GOT3 (cell line): ENCODE results near the gene NFIX.

Source experiments
- DNase-seq: peaks from one replicate; lab custom pipeline; 2025; ENCODE audit warnings: mixed read lengths; lab: John Stamatoyannopoulos, UW

NFIX gene

DNA sequence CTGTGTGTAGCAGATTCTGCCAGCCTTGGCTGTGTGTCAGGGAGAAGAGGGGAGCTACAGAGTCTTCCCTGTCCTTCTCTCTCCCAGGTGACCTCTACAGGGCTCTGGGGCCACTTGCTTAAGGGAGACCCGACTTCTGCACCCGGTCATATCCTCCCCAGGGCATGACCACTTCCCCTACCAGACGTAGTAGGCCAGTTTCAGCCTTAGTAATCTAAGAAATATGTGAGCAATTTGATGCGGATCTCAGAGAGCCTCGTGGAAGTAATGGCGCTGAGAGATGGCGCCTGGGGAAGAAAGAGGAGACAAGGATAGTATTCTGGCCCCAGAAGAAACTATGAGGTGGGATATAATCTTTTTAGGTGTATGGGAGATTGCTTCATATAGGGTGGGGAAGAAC is 41.9 kb downstream of the NFIX start:
- no peak for DNase-seq

DNA sequence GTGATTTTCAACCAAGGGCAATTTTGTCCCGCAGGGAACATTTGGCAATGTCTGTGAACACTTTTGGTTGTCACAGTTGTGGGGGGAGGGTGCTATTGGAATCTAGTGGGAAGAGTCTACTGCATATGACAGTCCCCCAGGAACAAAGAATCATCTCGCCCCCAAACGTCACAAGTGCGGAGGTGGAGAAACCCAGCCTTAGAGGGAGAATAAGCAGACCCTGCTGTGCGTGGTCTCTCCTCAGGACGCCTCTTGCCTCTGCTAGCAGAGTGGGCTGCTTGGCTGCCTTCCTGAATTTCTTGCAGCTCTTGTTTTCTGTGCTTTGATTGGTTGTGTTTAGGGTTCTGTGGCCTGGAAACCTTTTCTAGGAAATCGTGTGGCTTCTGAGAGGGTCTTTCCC is 42.5 kb downstream of the NFIX start:
- DNase-seq = no peak

DNA sequence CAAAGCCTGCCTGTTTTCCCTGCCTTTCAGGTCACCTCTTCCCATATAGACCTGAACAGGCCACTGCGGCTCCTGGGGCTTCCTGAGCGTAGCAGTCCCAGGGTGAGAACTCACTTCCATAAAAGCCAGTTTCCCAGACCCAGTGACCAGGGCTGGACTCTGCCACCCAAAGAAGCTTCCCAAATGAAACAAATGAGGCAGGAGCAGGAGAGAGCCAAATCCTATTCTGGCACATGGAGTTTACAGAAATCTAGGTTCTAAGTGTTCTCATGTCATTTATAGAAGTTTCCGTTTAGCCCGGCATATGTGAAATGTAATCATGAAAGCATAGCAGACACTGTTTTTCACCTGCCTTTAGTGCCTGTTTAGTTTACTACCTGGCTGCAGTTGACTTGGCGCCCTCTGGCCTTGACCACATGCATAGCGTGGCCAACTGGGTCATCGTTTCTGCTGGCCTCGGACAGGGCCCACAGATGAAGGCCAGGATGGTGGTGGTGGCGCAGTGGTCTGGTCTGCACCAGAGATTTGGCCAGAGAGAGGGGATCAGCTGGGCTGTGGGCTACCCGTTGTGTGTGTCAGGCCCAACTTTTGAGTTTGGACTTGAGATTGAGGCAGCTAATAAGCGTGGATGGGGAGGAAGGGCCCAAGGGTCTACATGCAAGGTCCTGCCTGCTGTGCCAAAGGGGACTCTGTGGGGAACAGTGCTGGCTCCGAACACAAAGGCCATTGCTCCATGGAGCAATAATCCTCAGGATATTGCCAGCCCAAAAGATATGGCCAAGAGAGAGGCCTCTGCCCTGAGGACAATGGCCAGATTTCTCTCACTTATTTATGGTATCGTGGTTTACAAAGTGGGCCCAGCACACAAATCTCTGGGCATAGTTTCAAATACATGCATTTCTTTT is 43.3 kb downstream of the NFIX start:
- DNase-seq = no peak

DNA sequence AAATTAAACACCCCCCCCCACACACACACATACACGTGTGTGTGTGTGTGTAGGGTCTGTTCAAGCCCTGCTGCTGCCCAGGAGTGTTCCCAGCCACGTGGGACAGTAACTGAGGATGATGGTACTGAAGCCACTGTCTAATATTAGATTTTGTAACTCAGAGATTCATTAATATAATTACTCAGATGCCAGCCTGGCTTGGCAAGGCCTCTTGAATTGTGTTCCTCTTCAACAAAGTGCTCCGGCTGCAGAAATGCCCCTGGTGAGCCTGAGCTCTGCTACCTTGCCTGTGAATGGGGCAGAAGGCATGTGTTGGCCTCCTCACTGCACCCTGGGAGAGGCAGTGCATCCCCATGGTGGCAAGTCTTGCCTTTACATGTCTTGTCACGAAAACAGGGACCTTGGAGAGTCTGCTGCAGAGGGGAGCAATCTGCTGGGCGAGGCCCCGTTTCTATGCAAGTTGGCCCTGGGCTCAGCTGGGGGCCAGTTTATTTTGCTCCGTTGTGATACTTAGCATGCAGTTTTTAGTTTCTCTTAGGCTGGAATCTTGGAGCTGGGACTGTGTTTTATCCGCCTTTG is 44.0 kb downstream of the NFIX start:
- DNase-seq = no peak

DNA sequence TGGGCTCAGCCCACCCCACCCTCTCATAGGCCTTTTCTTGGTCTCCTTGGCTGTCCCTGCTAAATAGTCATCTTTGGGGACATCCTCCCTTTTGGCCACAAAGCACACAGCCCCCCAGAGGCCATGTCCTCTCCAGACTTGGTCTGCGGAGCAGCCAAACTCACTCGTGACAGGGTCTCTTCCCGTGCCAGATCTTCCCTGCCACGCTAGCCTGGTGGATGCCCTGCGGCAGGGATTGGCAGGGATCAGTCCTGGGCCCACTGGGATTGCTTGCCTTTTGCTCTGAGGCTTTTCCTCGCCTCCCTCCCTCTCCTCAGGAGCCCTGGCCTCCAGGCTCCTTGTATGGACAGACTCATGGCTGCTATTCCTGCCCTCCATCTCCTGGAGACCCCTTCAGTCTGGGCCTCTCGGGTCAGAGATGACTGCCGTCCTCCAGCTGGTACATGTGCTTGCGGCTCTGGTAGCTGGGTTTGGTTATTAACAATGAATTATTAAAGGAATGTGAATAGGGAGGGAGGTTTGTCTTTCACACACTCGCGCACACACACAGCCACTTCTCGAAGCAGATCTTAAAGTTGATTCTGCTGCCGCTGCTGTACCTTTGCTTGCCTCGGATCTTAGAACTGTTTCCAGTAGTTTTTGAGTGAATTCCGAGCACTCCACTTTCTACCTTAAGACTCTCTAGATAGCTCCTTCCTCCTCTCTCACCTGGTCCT is 45.1 kb downstream of the NFIX start:
- DNase-seq = no peak

DNA sequence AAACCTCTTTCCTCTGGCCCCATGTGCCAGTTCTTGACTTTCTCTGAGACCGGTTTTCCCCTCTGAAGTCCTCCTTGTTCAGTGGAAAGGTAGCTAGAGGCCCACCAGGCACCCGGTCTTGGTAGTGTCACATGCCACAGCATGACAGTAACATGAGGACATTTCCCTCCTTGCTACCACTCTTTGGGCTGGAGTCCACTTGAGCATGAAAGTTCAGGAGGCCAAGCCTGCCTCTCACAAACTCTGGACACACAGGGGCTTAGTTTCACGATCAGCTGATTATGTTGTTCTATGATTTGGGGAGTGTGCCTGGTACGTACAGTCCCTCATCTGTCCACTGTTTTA is 45.6 kb downstream of the NFIX start:
- no peak for DNase-seq

DNA sequence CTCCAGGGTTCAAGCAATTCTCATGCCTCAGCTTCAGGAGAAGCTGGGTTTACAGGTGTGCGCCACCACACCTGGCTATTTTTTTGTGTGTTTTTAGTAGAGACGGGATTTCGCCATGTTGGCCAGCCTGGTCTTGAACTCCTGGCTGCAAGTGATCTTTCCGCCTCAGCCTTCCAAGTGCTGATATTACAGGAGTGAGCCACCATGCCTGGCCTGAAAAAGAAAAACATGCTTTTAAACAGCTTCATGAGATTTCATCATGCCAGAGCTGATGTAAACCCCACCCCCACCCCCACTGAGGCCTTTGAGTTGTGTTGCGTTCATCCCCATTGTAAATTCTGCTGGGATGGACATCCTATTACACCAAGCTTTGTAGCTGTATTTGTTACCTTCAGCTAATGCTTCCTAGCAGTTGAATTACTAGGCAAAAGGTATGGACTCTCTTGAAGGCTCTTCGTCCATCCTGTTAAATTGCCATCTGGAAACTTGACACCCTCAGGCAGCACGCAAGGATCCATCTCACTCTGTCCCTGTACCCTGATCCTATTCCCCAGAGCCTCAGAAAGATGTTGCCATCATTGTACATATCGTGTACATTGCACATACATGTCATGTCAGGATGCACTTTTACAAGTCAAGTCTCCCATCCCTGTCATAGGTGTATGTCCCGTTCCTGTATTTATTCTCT is 47.3 kb downstream of the NFIX start:
- no peak for DNase-seq

DNA sequence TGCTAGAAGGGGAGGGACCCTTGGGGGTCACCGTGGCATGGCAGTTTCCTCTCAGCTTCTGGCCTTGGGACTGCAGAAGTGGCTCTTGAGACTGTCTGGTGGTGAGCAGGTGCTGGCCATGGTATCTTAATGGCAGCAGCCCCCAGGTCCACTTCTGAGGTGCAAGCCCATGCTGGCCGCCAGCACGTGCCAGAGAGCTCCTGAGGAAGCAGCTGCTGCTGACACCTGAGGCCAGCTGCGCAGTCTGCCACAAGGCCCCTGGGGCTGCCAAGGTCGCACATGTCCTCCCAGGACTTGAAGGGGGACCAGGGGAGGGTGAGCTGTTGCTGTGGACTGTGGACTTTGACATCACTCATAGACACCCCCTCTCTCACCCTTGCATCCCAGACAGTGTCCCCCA is 48.0 kb downstream of the NFIX start:
- no peak for DNase-seq

DNA sequence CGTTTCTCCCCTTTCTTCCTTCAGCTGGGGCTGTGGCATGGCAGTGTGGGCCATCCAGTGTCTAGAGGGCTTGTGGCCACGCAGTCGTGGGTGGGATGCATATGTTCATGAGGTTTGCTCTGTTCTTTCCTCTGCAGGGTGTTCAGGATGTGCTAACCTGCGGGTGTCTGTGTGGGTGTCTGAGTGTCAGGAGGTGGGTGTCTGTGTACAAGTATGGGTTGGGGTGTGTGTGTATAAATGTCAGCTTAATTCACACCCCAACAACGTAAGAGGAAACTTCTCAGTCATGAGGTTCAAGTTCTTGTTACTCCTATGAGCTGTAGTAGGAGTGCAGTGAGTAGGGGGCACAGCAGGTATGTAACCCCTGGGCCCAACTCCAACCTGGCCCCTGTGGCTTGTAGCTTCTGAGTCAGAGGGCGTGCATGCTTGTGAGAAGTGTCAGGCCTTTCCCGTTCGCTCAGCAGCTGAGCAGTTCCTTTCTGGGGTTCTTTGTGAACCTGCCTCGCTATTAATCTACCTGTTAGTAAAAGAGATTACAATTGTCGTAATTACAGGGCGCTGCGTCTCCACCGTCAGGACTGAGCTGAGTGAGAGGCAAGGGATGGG is 49.1 kb downstream of the NFIX start:
- DNase-seq = no peak

DNA sequence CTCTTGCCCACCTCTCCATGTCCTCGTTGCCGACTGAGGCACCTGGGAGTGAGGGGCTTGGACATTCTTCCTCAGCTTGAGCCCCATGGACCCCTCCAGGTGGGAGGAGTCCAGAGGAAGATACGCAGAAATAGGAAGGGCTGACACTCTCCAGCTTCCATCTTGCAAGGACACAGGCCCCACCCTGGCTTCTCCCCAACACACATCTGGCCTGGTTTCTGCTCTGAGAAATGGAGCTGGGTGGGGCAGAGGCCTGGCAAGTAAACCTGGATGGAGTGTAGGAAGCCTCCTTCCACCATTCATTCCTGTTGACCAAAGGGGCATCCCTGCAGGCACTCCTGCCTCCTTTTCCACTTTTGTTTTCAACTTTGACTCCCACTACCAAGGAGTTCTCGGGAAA is 50.5 kb downstream of the NFIX start:
- DNase-seq = no peak

DNA sequence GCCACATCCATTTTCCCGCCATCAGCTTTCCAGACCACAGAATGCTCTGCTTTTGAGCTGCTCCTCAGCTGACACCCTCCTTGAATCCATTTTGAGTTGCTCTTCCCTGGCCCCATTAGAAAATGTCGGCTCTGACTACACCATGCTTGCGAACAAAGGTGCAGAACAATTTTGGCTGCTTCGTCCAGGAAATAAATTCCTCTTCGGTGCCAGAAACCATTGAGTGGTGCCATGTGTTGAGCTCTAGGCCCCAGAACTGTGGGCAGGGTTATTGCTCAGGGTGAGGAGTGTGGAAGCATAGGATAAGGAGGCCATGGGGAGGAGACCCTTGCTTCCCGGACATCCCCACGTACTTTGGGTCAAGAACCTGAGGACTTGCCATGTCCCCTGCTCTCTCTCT is 52.1 kb downstream of the NFIX start:
- no peak for DNase-seq

DNA sequence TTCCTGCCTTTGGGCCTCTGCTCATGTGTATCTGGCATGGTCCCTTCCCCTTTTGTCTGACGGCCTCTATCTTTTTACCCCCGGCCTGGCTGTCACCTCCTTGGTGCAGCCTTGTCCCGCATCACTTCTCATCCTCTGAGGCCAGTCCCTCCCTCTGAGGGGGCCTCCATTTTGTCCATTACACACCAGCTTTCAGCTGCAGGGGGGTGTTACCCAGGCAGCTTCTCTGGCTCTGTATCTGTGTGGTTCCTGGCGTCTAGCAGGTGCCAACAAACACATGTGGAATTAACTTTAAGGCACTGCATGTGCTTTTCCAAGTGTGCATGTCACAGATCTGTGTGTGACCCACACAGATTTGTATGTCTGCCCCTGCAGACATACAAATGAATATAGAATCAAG is 55.0 kb downstream of the NFIX start:
- no peak for DNase-seq

DNA sequence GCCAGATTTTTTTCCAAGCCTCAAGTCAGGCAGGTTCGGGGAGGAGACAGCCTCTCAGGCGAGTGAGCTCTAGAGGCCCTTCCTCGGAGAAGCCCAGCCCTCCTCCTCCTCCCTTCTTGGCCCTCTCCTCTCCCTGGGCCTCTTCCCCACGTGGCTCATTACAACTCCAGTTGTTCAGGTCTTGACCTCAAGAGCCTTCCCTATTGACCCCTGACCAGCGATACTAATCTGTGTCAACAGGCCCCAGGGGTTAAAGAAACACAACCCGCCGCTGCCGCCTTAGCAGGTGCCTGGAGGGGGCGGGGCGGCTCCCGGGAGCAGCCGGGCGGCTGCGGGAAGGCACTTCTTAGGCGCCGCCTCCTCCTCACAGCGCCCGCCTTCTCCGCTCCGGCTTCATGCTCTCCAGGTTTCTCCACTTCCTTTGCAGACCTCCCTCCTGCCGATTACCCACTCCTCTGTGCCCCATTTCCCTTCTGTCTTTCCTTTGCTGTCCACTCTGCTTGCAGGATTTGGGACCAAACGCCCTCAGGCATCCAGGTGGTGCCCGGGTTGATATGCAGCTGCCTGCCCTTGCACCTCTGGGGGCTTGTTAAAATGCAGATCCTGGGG is 56.4 kb downstream of the NFIX start:
- DNase-seq = no peak

DNA sequence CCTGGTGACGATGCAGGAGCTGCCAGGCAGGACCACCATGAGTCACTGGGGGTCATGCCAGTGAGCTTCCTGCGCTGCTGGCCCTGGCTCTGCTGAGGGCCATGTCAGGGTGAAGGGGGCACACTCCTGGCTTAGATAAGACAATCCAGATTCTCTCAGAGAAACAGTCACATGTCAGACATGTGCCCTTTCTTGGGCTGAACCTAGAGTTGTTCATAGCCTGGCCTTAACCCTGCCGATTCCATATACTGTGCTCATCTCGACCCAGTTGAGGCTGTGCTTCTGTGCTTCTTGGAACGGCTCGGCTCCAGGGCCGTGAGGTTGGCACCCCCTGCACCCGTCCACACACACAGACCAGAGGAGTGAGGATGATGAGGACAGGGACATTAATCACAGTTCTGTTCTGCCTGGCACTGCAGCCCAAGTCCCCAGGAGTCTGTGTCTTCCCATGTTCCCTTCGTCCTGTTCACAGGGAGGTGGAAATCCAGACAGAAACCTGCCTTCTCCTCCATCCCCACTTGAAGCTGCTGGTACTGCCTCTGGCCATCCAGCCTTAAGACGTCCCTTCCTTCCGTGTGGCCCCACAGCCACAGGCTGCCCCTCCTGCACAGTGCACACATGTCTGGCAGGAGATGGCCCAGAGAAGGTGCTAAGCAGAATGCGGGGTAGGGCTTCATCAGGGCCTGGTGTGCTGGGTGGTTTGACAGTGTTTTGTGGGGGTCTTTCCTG is 57.3 kb downstream of the NFIX start:
- no peak for DNase-seq

DNA sequence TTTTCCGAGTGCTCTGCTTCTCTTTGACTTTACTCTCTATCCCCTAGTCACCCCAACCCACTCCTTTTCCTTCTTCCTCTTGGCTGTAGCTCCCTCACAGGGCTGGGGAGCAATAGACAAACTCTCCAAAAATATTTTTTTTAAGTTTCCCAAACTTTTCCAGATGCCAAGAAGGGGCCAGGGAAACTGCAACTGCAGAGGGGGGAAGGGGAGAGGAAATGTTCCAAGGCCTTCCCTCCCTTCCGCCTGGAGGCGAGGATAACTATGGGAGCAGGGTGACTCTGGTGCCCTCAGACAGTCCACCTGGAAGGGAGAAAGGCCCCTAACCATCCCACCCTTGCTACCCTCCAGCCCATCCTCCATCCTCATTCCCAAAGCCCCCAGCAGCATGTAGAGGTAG is 58.0 kb downstream of the NFIX start:
- DNase-seq = no peak

DNA sequence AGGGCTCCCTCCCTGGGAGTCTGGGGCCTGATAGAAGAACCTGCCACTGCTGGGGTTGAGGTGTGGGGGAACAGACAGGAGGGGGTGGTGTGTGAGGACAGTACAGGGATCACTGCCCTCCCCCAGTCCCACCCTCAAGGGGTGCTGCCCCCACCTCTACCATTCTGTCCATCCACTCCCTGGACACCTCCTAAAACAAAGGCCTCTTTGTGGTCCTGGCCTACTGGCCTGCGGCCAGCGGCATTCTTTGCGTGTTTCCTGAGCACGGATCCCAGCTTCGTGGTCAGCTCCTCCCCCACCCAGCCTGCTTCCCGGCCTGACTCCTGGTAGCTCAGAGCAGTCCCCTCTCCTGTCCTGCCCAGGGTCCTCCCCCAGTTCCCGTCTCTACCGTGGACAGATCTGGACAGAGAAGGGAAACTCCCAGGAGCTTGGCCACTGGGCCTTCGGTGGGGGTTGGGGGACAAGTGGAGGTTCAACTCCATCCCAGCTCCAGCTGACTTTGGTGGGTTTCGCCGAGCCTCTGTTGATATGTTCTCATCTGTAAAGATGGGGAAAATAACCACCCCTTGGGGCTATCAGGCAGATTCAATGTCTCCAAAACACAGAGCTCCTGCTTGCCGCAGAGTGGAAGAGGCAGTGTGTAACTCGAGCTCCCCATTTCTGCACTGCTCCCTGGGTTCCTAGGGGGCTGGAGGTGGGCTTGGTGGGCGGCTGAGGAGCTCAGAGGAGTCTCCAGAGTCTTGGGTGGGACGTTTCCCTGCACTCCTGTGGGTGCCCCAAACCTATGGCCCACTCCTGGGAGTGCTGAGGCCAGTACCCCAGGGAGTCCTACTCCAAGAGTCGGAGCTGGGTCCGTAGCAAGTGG is 58.7 kb downstream of the NFIX start:
- DNase-seq = no peak

DNA sequence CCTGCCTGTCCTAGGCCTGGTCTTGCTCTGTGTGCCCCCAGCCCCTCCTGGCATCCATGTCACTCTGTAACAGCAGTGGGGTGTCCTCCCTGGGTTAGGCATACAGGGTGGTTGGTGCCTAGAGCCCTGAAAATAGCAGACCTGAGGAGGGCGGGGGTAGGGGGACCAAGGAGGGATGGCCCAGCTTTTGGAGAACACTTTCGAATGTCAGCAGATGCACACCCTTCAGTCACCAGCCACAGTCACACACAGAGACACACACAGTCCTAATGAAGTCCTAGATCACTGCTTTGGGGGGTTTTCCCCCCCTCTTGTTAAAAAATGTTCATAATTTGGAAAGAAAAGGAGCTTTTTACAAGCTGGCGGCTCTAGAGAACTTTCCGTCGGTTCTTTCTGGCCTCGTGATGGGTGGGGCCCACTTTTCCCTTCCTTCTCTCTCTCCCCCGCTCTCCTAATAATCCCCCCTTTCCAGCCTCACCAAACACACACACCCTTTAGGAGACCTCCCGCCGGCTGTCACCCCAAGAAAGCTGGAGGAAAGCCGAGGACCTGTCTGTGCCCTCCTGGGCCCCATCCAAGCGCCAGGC is 59.4 kb downstream of the NFIX start:
- DNase-seq = no peak

DNA sequence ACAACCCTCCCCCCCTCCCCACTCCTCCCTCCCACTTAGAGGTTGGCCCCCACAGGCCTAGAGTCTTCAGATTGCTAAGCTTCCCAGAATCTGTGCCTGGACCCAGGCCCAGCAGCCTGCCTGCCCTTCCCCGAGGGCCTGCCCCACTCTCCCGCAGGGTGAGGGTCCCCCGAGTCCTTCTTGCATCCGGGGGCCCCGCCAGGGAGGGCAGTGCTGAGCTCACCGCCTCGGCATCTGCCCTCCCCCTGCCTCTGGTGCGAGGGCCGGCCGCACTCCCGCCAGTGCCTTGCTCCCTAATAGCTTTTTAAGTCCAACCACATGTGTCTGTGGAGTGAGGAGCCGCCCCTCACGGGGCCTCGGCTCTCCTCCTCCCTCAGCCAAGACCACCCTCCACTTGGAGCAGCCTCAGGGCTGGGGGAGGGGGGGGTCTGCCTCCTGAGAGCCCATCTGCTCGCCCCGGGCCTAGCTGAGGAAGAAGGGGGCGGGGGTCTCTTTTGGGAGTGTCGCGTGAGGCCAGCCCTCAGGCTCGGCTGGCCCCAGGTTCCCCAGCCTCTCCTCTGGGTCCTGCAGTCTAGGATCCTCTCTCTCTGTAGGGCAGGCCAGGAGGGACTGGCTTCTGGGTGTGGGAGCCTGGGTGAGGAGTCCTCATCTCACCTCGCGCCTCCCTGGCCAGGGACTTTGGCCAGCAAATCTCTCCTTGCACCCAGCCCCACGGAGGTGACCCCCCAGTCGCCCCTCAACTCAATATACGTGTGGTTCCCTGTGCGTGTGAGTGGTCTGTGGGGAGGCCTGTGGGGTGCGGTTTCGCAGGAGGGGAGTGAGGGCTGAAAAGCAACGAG is 60.2 kb downstream of the NFIX start:
- DNase-seq = peak; percentile 47
